GM12801 (cell line): Measurements from ENCODE around the gene EAF2.

Experiments
- TF ChIP-seq, protein P1 (sequence below): IDR thresholded peaks from one replicate; pipeline ENCODE4 v1.5.1; 2011; ENCODE audit warnings: control low read depth; ENCODE audit not compliant: insufficient read length; ENCODE audit errors: extremely low read depth

EAF2 gene

DNA sequence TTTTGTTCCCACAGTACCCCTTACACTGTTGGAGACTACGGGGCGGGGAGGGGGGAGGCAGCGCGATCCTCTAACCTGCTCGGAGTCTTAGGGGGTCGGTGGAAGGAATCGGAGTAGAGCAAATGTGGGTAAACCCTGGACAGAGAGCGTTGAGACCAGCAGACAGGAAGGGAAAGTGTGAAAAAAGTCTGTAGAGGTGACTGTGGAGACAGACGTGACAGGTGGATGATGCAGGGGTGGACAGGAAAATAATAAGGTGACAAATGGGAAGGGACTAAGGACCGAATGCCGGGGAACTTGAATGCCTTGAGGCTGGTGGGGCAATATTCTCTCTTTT is 424 bp downstream of the EAF2 start:
- TF ChIP-seq, protein P1, sequence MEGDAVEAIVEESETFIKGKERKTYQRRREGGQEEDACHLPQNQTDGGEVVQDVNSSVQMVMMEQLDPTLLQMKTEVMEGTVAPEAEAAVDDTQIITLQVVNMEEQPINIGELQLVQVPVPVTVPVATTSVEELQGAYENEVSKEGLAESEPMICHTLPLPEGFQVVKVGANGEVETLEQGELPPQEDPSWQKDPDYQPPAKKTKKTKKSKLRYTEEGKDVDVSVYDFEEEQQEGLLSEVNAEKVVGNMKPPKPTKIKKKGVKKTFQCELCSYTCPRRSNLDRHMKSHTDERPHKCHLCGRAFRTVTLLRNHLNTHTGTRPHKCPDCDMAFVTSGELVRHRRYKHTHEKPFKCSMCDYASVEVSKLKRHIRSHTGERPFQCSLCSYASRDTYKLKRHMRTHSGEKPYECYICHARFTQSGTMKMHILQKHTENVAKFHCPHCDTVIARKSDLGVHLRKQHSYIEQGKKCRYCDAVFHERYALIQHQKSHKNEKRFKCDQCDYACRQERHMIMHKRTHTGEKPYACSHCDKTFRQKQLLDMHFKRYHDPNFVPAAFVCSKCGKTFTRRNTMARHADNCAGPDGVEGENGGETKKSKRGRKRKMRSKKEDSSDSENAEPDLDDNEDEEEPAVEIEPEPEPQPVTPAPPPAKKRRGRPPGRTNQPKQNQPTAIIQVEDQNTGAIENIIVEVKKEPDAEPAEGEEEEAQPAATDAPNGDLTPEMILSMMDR: no peak

DNA sequence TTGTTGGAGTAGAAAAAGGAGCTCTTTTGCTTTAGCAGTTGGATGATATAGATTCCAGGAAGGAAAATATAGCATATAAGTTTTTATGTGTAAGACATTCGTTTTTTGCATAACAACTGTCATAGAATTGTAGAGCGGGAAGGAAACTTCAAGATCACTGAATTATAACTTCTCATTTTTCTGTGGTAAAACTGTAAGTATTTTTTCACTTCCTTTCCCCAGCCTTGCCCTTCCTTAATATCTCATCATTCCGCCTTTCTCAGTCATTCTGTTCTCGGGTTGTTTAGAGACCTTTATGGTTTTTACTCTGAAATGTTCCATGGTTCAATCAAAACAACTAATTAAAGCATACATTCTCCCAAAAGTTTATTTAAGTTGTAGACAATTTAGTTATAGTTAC is 1.1 kb downstream of the EAF2 start:
- TF ChIP-seq, protein P1: no peak

DNA sequence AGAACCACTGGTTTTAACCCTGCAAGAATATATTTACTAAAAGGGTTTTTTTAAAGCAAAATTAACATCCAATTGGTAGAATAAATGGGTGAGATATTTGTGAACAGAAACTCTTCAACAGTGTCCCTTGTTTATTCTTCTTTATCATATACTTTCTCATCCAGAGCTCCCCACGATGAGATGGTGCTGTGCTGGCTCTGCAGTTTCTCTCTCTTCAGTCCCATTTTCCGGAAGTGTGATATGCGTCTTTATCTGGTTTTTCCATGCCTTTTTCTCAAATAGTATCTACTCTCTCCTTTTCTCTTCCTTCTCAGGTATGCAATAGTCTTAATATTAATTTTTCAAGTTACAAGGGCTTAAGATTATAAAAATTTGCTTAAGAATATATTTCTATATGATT is 1.5 kb downstream of the EAF2 start:
- TF ChIP-seq, protein P1: no peak

DNA sequence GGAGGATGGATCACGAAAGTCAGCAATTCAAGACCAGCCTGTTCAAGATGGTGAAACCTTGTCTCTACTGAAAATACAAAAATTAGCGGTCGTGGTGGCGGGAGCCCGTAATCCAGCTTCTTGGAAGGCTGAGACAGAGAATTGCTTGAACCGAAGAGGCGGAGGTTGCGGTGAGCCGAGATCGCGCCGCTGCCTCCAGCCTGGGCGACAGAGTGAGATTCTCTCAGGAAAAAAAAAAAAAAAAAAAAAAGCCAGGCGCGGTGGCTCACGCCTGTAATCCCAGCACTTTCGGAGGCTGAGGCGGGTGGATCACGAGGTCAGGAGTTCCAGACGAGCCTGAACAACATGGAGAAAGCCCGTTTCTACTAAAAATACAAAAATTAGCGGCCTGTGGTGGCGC is 5.0 kb downstream of the EAF2 start:
- TF ChIP-seq, protein P1: no peak

DNA sequence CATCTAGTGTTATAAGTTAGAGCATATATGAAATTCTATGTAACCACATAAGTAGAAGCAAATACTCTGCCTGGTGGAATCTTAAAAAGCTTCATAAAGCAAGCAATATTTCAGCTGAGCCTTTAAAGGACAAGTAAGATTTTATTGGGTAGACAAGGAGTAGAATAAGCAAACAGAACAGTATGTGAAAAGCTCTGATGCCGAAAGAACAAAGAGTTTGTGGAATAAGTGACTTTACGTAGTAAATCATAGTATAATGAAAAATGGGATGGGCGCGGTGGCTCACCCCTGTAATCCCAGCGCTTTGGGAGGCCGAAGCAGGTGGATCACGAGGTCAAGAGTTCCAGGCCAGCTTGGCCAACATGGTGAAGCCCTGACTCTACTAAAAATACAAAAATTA is 9.9 kb downstream of the EAF2 start:
- TF ChIP-seq, protein P1: no peak

DNA sequence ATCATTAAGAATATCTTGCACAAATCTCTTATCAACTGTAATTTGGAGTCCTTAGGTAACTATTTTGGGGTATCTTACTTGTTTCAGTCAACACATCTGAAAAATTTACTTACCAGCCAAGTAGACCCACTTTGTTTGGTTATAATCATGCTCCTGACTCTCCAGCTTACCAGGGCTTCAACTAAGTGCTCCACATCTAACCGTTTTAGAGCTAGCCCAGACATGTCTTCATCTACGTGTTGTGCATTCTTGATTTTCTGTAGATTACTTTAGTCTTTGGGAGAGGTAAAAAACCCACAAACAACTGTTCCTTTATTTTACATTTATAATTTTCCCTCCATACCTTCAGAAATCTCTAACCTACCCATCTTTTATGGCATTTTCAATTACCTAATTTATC is 17.2 kb downstream of the EAF2 start:
- TF ChIP-seq, protein P1: no peak

DNA sequence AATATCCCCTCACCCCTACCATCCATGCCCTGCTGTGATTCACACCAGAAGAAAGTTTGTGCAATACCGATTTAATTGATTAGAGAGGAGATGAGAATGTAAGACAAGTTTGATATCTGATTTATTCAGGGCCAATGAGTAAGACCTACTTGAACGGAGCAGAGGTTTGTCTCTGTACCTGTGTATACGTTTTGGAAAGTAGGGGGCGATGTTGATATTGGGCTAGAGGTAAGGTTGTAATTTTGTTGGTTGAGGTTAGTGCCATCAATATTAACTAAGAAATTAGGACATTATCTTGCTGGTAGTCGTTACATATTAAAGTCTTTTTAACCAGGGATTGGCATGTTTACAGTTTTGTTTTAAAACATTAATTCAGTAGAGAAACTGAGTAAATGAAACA is 20.5 kb downstream of the EAF2 start:
- TF ChIP-seq, protein P1: no peak

DNA sequence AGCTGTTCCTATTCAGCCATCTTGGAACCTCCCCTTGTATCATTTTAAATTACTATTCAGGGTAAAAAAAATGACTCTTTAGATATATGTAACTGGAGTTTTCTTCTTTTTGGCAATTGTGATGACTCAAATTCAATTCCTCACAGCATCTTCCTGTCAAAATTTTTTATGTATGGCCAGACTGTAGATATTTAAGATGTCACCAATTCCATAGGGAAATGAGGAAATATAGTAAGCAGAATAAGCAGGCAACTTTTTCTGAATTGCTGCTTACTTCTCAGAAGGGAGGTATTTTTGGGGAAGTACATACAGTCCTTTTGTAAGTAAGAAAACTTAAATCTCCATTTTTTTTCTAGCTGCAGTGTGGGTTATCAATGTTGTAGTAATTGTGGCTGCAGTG is 28.8 kb downstream of the EAF2 start:
- TF ChIP-seq, protein P1: no peak
